GM23338 (cell line): Measurements from ENCODE around the gene GNAS. TPM values are rescaled to one million over a fixed set of nuclear protein-coding genes. Genes with fewer than 3 reads are reported as not detected.

Experiments
- ATAC-seq: fragments of 200-7000 bp; cut with Tn5 transposase; 3 replicates; pipeline ENCODE4 v1.9.1; 2020
- DNase-seq: peaks from one replicate; pipeline ENCODE4 v3.0.0-alpha.2; 2015; ENCODE audit warnings: low spot score
- H2AFZ ChIP-seq: fragments of 200-600 bp; sonication (generic); 2 replicates; pipeline ENCODE4 v1.8.0; 2016; ENCODE audit warnings: antibody characterized with exemption, mild to moderate bottlenecking, moderate library complexity
- H3F3A ChIP-seq: fragments of 200-600 bp; sonication (generic); replicated peaks from 2 replicates; pipeline ENCODE4 v1.8.0; 2017; ENCODE audit warnings: antibody characterized with exemption, mixed run types, low read depth
- H3K27ac ChIP-seq: fragments of 200-600 bp; sonication (generic); 2 replicates; pipeline ENCODE4 v1.6.1; 2016; ENCODE audit warnings: low read depth
- H3K27me3 ChIP-seq: fragments of 200-600 bp; sonication (generic); 2 replicates; pipeline ENCODE4 v1.8.0; 2016; ENCODE audit warnings: mild to moderate bottlenecking, mixed run types, moderate library complexity; ENCODE audit not compliant: insufficient read depth
- H3K36me3 ChIP-seq: fragments of 200-600 bp; sonication (generic); 2 replicates; pipeline ENCODE4 v1.8.0; 2016; ENCODE audit warnings: mild to moderate bottlenecking; ENCODE audit not compliant: insufficient read depth
- H3K4me1 ChIP-seq: fragments of 200-600 bp; sonication (generic); 2 replicates; pipeline ENCODE4 v1.8.0; 2016; ENCODE audit warnings: mild to moderate bottlenecking, moderate library complexity; ENCODE audit not compliant: insufficient read depth
- H3K4me2 ChIP-seq: fragments of 200-600 bp; sonication (generic); 2 replicates; pipeline ENCODE4 v1.7.1; 2017; ENCODE audit warnings: mixed run types
- H3K4me3 ChIP-seq: fragments of 200-600 bp; sonication (generic); 2 replicates; pipeline ENCODE4 v1.6.1; 2016; ENCODE audit warnings: mixed run types
- H3K79me2 ChIP-seq: fragments of 200-600 bp; sonication (generic); replicated peaks from 2 replicates; pipeline ENCODE4 v1.8.0; 2017; ENCODE audit warnings: mild to moderate bottlenecking; ENCODE audit not compliant: insufficient read depth
- H3K9me2 ChIP-seq: fragments of 200-600 bp; sonication (generic); 2 replicates; pipeline ENCODE4 v1.8.0; 2017; ENCODE audit not compliant: insufficient read depth
- H4K20me1 ChIP-seq: fragments of 200-600 bp; sonication (generic); replicated peaks from 2 replicates; pipeline ENCODE4 v1.8.0; 2017; ENCODE audit warnings: mild to moderate bottlenecking; ENCODE audit not compliant: insufficient read depth
- H3K27ac Mint-ChIP-seq: 2 replicates; pipeline ENCODE4 v1.8.0; 2020; ENCODE audit warnings: inconsistent platforms, mild to moderate bottlenecking, moderate library complexity, mixed read lengths
- H3K27me3 Mint-ChIP-seq: 3 replicates; pipeline ENCODE4 v1.8.0; 2022; ENCODE audit warnings: low read depth, mild to moderate bottlenecking, moderate library complexity, mixed read lengths, inconsistent platforms; ENCODE audit not compliant: insufficient read depth, poor library complexity
- H3K36me3 Mint-ChIP-seq: 3 replicates; pipeline ENCODE4 v1.8.0; 2021; ENCODE audit warnings: low read depth, mild to moderate bottlenecking, inconsistent platforms, moderate library complexity, mixed read lengths
- H3K4me1 Mint-ChIP-seq: 3 replicates; pipeline ENCODE4 v1.8.0; 2020; ENCODE audit warnings: mild to moderate bottlenecking, inconsistent platforms, mixed read lengths
- H3K4me3 Mint-ChIP-seq: 3 replicates; pipeline ENCODE4 v1.8.0; 2021; ENCODE audit warnings: moderate library complexity, mild to moderate bottlenecking, inconsistent platforms, mixed read lengths
- H3K9me3 Mint-ChIP-seq: 3 replicates; pipeline ENCODE4 v1.8.0; 2020; ENCODE audit warnings: moderate library complexity, mild to moderate bottlenecking, inconsistent platforms, mixed read lengths
- CTCF ChIP-seq, 2 experiments: fragments of 200-600 bp in 1 of 2; sonication (generic) in 1 of 2; conservative IDR thresholded peaks; 2 replicates each; pipeline versions ENCODE4 v1.5.1 to v1.6.1; 2016 to 2017; ENCODE audit warnings: antibody characterized with exemption in 2 of 2, low read depth in 2 of 2, mild to moderate bottlenecking in 2 of 2, moderate library complexity in 1 of 2
- ETS1 ChIP-seq: IDR thresholded peaks from 2 replicates; pipeline ENCODE4 v1.6.1; 2016; ENCODE audit warnings: antibody characterized with exemption
- EZH2phosphoT487 ChIP-seq: fragments of 200-600 bp; sonication (generic); IDR thresholded peaks from one replicate; pipeline ENCODE4 v1.8.1; 2018; ENCODE audit warnings: antibody characterized with exemption; ENCODE audit not compliant: unreplicated experiment
- JUNB ChIP-seq: IDR thresholded peaks from one replicate; pipeline ENCODE4 v1.6.1; 2016; ENCODE audit warnings: antibody characterized with exemption; ENCODE audit not compliant: unreplicated experiment
- POLR2AphosphoS5 ChIP-seq: IDR thresholded peaks from 2 replicates; pipeline ENCODE4 v1.6.1; 2016; ENCODE audit warnings: antibody characterized with exemption, low read depth
- REST ChIP-seq: IDR thresholded peaks from one replicate; pipeline ENCODE4 v1.6.1; 2018; ENCODE audit warnings: antibody characterized with exemption; ENCODE audit not compliant: unreplicated experiment
- STAT1 ChIP-seq: IDR thresholded peaks from one replicate; pipeline ENCODE4 v1.6.1; 2016; ENCODE audit warnings: antibody characterized with exemption; ENCODE audit not compliant: unreplicated experiment
- ZNF462 ChIP-seq: fragments of 250-450 bp; sonication (Bioruptor Pico); IDR thresholded peaks from 2 replicates; pipeline ENCODE4 v1.5.0; 2020; ENCODE audit warnings: mild to moderate bottlenecking, moderate library complexity
- polyA plus RNA-seq: library from polyadenylated mRNA; unstranded; fragments of >200 nt; fragmentation: Nextera tagmentation; extraction: Ambion mirVana; gene quantifications from 2 replicates; pipeline ENCODE4 v1.2.1, GENCODE V29; 2016
- total RNA-seq: library from RNA; depleted of rRNA; stranded (reverse); fragments of >200 nt; shearing (Covaris generic); gene quantifications from 2 replicates; pipeline ENCODE4 v1.2.3, GENCODE V29; 2014

The GNAS gene
- total and polyA plus RNA-seq, 2 experiments from 2014 or later: 917 to 1,042 TPM

- no peak for ATAC-seq
- Histone ChIP-seq H3K36me3 (peaks cover 35% of the 10 kb centered on the region), H3K4me1 (peaks cover 18% of the 10 kb centered on the region), H3K79me2 (peaks cover 100% of the 10 kb centered on the region), H3K4me2 (no peak overlapping the region), H3K27ac (no peak overlapping the region), H4K20me1 (peaks cover 27% of the 10 kb centered on the region), H3K27me3 (peaks cover 23% of the 10 kb centered on the region), H2AFZ (no peak overlapping the region), H3K9me2 (no peaks in the 10 kb centered on the region), H3K4me3 (no peak overlapping the region), H3F3A (peaks cover 6% of the 10 kb centered on the region; the same call in 1 of the 2 replicates)
- no peak for DNase-seq
- peaks cover 55% of the 10 kb centered on the region for H3K4me1 Mint-ChIP-seq
- TF ChIP-seq ETS1: no peak
- no peak for TF ChIP-seq JUNB
- TF ChIP-seq POLR2AphosphoS5: no peak
- no peak for TF ChIP-seq ZNF462 (CRISPR knock-in tag)
- 0 out of 4 replicates have a peak, but pooled peaks of 1 of the 2 experiments have one; percentile 3 for TF ChIP-seq CTCF (conservative IDR thresholded peaks at IDR 0.05; ENCODE audit: low read depth in 2 of 2)
- TF ChIP-seq STAT1: no peak
- TF ChIP-seq EZH2phosphoT487: no peak
- no peak for TF ChIP-seq REST
- H3K36me3 Mint-ChIP-seq: peaks cover 95% of the 10 kb centered on the region
- H3K9me3 Mint-ChIP-seq: no peaks in the 10 kb centered on the region
- no peak overlapping the region for H3K4me3 Mint-ChIP-seq
- no peak overlapping the region for H3K27ac Mint-ChIP-seq
- H3K27me3 Mint-ChIP-seq: peaks cover 16% of the 10 kb centered on the region
Measured at GRCh38 chr20:58837717-58838116, 14.8 kb upstream of the GNAS start.
